HepG2 (cell line): ENCODE measurements around the gene TMEM222. TPM values are rescaled to one million over a fixed set of nuclear protein-coding genes. Genes with fewer than 3 reads are reported as not detected.
A peak's percentile ranks its signal among the peaks of the same experiment; 100 is the strongest.

Source experiments
- ATAC-seq: fragments of 200-7000 bp; cut with Tn5 transposase; 3 replicates; pipeline ENCODE4 v1.9.1; 2020; ENCODE audit warnings: mild to moderate bottlenecking, moderate library complexity
- BruUV-seq: library from RNA; stranded (reverse); fragments of 400-500 nt; replicated peaks from 2 replicates; lab custom pipeline; 2021; lab: Mats Ljungman, UMichigan
- CTCF ChIA-PET: fragments of 300-600 bp; formaldehyde crosslinking; extraction: SDS; loops from one replicate; lab custom pipeline; 2021; ENCODE audit warnings: low total read pairs, inconsistent platforms, low intra/inter-chr PET ratio; lab: Yijun Ruan, JAX
- POLR2A ChIA-PET: fragments of 350-600 bp; sonication (Branson Sonifier 250); formaldehyde crosslinking; loops from one replicate; lab custom pipeline; 2020; ENCODE audit warnings: antibody characterized with exemption, inconsistent platforms; lab: Yijun Ruan, JAX
- DNase-seq: peaks from one replicate; pipeline ENCODE4 v3.0.0-alpha.2; 2015; ENCODE audit warnings: low spot score
- FAIRE-seq: peaks from 3 replicates; lab custom pipeline; 2011; peaks lifted over from hg19 to GRCh38; lab: Jason Lieb, UNC
- H2AFZ ChIP-seq: one replicate; pipeline ENCODE4 v1.6.1; 2011; ENCODE audit warnings: low read length, inconsistent platforms
- H3K27ac ChIP-seq: fragments of 300-600 bp; 3 replicates; pipeline ENCODE4 v1.8.0; 2011; ENCODE audit warnings: mixed run types, mild to moderate bottlenecking, mixed read lengths, low read length, inconsistent platforms; ENCODE audit not compliant: insufficient read depth; ENCODE audit errors: extremely low read length
- H3K27me3 ChIP-seq, 2 experiments: fragments of 200-600 bp in 1 of 2; 2 replicates in 1 of 2; 3 replicates in 1 of 2; pipeline versions ENCODE4 v1.6.0 to v1.8.0; 2011; ENCODE audit warnings: low read length in 2 of 2, mild to moderate bottlenecking in 2 of 2, moderate library complexity in 2 of 2, inconsistent platforms in 1 of 2; ENCODE audit not compliant: insufficient read depth in 2 of 2, control insufficient read depth in 1 of 2
- H3K36me3 ChIP-seq, 2 experiments: fragments of 200-600 bp in 1 of 2; replicated peaks in 1 of 2; 2 replicates in 1 of 2; 3 replicates in 1 of 2; pipeline versions ENCODE4 v1.5.1 to v1.8.0; 2011; ENCODE audit warnings: low read length in 2 of 2, inconsistent platforms in 1 of 2; ENCODE audit not compliant: insufficient read depth in 2 of 2, control insufficient read depth in 1 of 2
- H3K4me1 ChIP-seq: 2 replicates; pipeline ENCODE4 v1.5.1; 2012; ENCODE audit warnings: low read length, inconsistent platforms; ENCODE audit not compliant: insufficient read depth
- H3K4me2 ChIP-seq: 2 replicates; pipeline ENCODE4 v1.6.0; 2011; ENCODE audit warnings: low read depth, low read length, inconsistent platforms
- H3K4me3 ChIP-seq, 3 experiments: fragments of 200-600 bp in 1 of 3; sonication (generic), shearing (Covaris generic) in 1 of 3; replicated peaks in 1 of 3; 2 replicates each; pipeline ENCODE4 v1.5.1; 2011 to 2016; ENCODE audit warnings: low read length in 3 of 3, inconsistent platforms in 2 of 3, low read depth in 2 of 3, mild to moderate bottlenecking in 2 of 3, control low read depth in 1 of 3, mixed read lengths in 1 of 3; ENCODE audit not compliant: insufficient read depth in 1 of 3
- H3K79me2 ChIP-seq: one replicate; pipeline ENCODE4 v1.6.1; 2011; ENCODE audit warnings: low read length, inconsistent platforms; ENCODE audit not compliant: insufficient read depth
- H3K9ac ChIP-seq: 2 replicates; pipeline ENCODE4 v1.6.0; 2011; ENCODE audit warnings: mild to moderate bottlenecking, low read depth, low read length, inconsistent platforms; ENCODE audit not compliant: insufficient read depth
- H3K9me3 ChIP-seq: 2 replicates; pipeline ENCODE4 v1.5.1; 2012; ENCODE audit warnings: mild to moderate bottlenecking, low read length
- H4K20me1 ChIP-seq: 2 replicates; pipeline ENCODE4 v1.6.0; 2011; ENCODE audit warnings: inconsistent platforms, mild to moderate bottlenecking, low read length, moderate library complexity; ENCODE audit not compliant: insufficient read depth
- NCOR1 ChIP-seq: fragments of 200-600 bp; sonication (generic); IDR thresholded peaks from 2 replicates; pipeline ENCODE4 v1.7.0; 2017; ENCODE audit warnings: antibody characterized with exemption, low read length, borderline replicate concordance
- NPAS2 ChIP-seq: sonication (generic); formaldehyde crosslinking; IDR thresholded peaks from 2 replicates; pipeline ENCODE4 v1.8.0; 2022; ENCODE audit warnings: mild to moderate bottlenecking, missing genetic modification reagents, borderline replicate concordance
- PCBP2 ChIP-seq: fragments of 200-400 bp; formaldehyde crosslinking; optimal IDR thresholded peaks from 2 replicates; pipeline ENCODE3; 2018; ENCODE audit warnings: low read length, low read depth; ENCODE audit not compliant: poor library complexity, severe bottlenecking
- RBFOX2 ChIP-seq: fragments of 200-400 bp; formaldehyde crosslinking; IDR thresholded peaks from 2 replicates; pipeline ENCODE4 v1.6.1; 2017; ENCODE audit warnings: low read depth, mild to moderate bottlenecking, low read length
- STAG1 ChIP-seq: sonication (generic); formaldehyde crosslinking; IDR thresholded peaks from 2 replicates; pipeline ENCODE4 v1.4.0; 2020; ENCODE audit warnings: missing genetic modification reagents
- ZMYM2 ChIP-seq: sonication (generic); formaldehyde crosslinking; IDR thresholded peaks from 2 replicates; pipeline ENCODE4 v1.8.0; 2022; ENCODE audit warnings: mild to moderate bottlenecking, missing genetic modification reagents
- ZNF629 ChIP-seq: sonication (generic); formaldehyde crosslinking; conservative IDR thresholded peaks from 2 replicates; pipeline ENCODE4 v1.5.0; 2020; ENCODE audit warnings: missing genetic modification reagents
- WGBS: methylation state at CpG from one replicate; pipeline ENCODE4 v1.1.6; 2017; ENCODE audit warnings: low lambda C conversion rate; 5-methylcytosine and 5-hydroxymethylcytosine counted together
- in situ Hi-C: cut with HindIII; loops from 2 replicates; pipeline ENCODE4 v1.10.0; 2017; ENCODE audit warnings: low pct_unique_long_range_greater_than_20kb; ENCODE audit not compliant: extremely low pct_ligation_motif_present
- intact Hi-C: fragments of 100-400 bp; cut with micrococcal nuclease; formaldehyde crosslinking; loops from one replicate; pipeline ENCODE4 v1.10.0; 2022; ENCODE audit not compliant: unreplicated experiment
- polyA plus RNA-seq, 8 experiments: library from polyadenylated mRNA; depleted of rRNA in 3 of 8; stranded (reverse) in 7 of 8; unstranded in 1 of 8; fragments of >200 nt; fragmentation: Illumina TruSeq in 4 of 8; extraction: Trizol in 4 of 8; gene quantifications; 2 replicates each; pipeline versions ENCODE4 v1.2.1 to v1.2.3, GENCODE V29; 2011 to 2016; ENCODE audit warnings: low read depth in 4 of 8, missing spikeins in 1 of 8, mixed read lengths in 1 of 8; ENCODE audit not compliant: insufficient read depth in 1 of 8
- total RNA-seq, 5 experiments: library from RNA; depleted of rRNA; stranded (reverse); fragments of >200 nt; fragmentation: Illumina TruSeq; extraction: Trizol; gene quantifications; 2 replicates each; pipeline ENCODE4 v1.2.3, GENCODE V29; 2016; ENCODE audit warnings: low read depth in 1 of 5
- TF ChIP-seq, protein P1 (sequence below): sonication (generic); formaldehyde crosslinking; IDR thresholded peaks from 2 replicates; pipeline ENCODE4 v1.9.0; 2021; ENCODE audit warnings: missing genetic modification reagents, mild to moderate bottlenecking, borderline replicate concordance

Gene TMEM222
- total and polyA plus RNA-seq, 2 of the 13 experiments (the other 11 are each of a cell fraction or from before 2014, with no cell fraction given): 22.7 to 29.6 TPM

GRCh38 chr1:27372022-27372807 is 50.3 kb downstream of the TMEM222 start:
- intact Hi-C loops: no loop called here
- POLR2A ChIA-PET: interaction anchor here (0.6 kb wide), 1 partner anchor 53 kb away, joined by 4 read pairs; no protein-coding TSS in a partner anchor

GRCh38 chr1:27372808-27373690 is 51.1 kb downstream of the TMEM222 start:
- ChIA-PET CTCF (interaction anchor here (1.6 kb wide), 1 partner anchor 16 kb away, joined by 6 read pairs; no protein-coding TSS in a partner anchor), POLR2A (no interaction called here)
- no peak overlapping the region for H3K9ac ChIP-seq
- no peaks in the 10 kb centered on the region for H3K9me3 ChIP-seq
- intact Hi-C loops: loop anchor here (1.0 kb wide), 1 partner anchor 16 kb away; no protein-coding TSS in a partner anchor
- no TSS peak for BruUV-seq
- in situ Hi-C loops: no loop called here
- peaks cover 5 to 33% of the 10 kb centered on the region in 2 experiments; a peak in 4 of 5 replicates for H3K27me3 ChIP-seq
- no peaks in the 10 kb centered on the region for H4K20me1 ChIP-seq
- WGBS: 52% methylated on average over 9 of the region's 11 CpGs
- FAIRE-seq (no peak), DNase-seq (no peak), ATAC-seq (peak; percentile 70)
- no peaks in the 10 kb centered on the region for H3K79me2 ChIP-seq
- H3K27ac ChIP-seq: no peak overlapping the region
- H3K4me3 ChIP-seq: no peak overlapping the region
- peaks cover 2% of the 10 kb centered on the region for H3K4me1 ChIP-seq
- TF ChIP-seq ZNF629 (peak; percentile 93), NPAS2 (CRISPR knock-in tag) (no peak), PCBP2 (no peak), STAG1 (peak; percentile 32), NCOR1 (no peak), ZMYM2 (no peak), RBFOX2 (no peak)
- H2AFZ ChIP-seq: no peak overlapping the region
- no peaks in the 10 kb centered on the region for H3K36me3 ChIP-seq
- no peak overlapping the region for H3K4me2 ChIP-seq

More at GRCh38 chr1:27372022-27372807, 50.3 kb downstream of the TMEM222 start:
- no peak for FAIRE-seq
- no TSS peak for BruUV-seq
- Histone ChIP-seq H3K36me3 (no peaks in the 10 kb centered on the region), H3K27me3 (peaks cover 5 to 33% of the 10 kb centered on the region in 2 experiments; a peak in 4 of 5 replicates), H3K4me3 (no peak overlapping the region), H3K27ac (no peak overlapping the region), H3K4me1 (peaks cover 10% of the 10 kb centered on the region), H4K20me1 (no peaks in the 10 kb centered on the region), H3K79me2 (no peaks in the 10 kb centered on the region), H3K9ac (no peak overlapping the region), H3K9me3 (no peaks in the 10 kb centered on the region), H2AFZ (no peak overlapping the region), H3K4me2 (no peak overlapping the region)
- in situ Hi-C loops: no loop called here
- TF ChIP-seq, protein P1, sequence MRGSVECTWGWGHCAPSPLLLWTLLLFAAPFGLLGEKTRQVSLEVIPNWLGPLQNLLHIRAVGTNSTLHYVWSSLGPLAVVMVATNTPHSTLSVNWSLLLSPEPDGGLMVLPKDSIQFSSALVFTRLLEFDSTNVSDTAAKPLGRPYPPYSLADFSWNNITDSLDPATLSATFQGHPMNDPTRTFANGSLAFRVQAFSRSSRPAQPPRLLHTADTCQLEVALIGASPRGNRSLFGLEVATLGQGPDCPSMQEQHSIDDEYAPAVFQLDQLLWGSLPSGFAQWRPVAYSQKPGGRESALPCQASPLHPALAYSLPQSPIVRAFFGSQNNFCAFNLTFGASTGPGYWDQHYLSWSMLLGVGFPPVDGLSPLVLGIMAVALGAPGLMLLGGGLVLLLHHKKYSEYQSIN (CRISPR knock-in tag): no peak
- no peak for DNase-seq
- peak; percentile 22; the same call in 1 of the 3 replicates for ATAC-seq
- CTCF ChIA-PET: interaction anchor here (1.6 kb wide), 1 partner anchor 15 kb away, joined by 6 read pairs; no protein-coding TSS in a partner anchor
- WGBS: 51% methylated on average over 18 of the region's 19 CpGs
